GM12878 (cell line): Measurements from ENCODE around the gene ATP2C1. TPM values are rescaled to one million over a fixed set of nuclear protein-coding genes. Genes with fewer than 3 reads are reported as not detected.

ENCODE experiments used
- CEBPB ChIP-seq, 2 experiments: fragments of 150-350 bp in 1 of 2; IDR thresholded peaks; 2 replicates each; pipeline ENCODE4 v1.6.1; 2012 to 2014; ENCODE audit warnings: low read depth in 2 of 2, low read length in 2 of 2, borderline replicate concordance in 1 of 2, inconsistent platforms in 1 of 2
- CREB1 ChIP-seq: IDR thresholded peaks from 2 replicates; pipeline ENCODE4 v1.6.1; 2012; ENCODE audit warnings: low read depth, mild to moderate bottlenecking, inconsistent platforms
- IRF4 ChIP-seq: IDR thresholded peaks from 2 replicates; pipeline ENCODE4 v1.6.1; 2011; ENCODE audit warnings: low read depth, low read length
- KAT2A ChIP-seq: conservative IDR thresholded peaks from 2 replicates; pipeline ENCODE4 v1.6.1; 2011; ENCODE audit warnings: low read depth, low read length; ENCODE audit not compliant: control insufficient read depth
- MEF2A ChIP-seq: IDR thresholded peaks from 2 replicates; pipeline ENCODE4 v1.6.1; 2011; ENCODE audit warnings: low read depth, mild to moderate bottlenecking, low read length, moderate library complexity; ENCODE audit not compliant: insufficient read depth
- MYB ChIP-seq: fragments of 150-350 bp; IDR thresholded peaks from 2 replicates; pipeline ENCODE4 v1.6.1; 2014; ENCODE audit warnings: mild to moderate bottlenecking, low read depth, low read length, borderline replicate concordance
- MYC ChIP-seq: IDR thresholded peaks from 2 replicates; pipeline ENCODE4 v1.6.1; 2011; ENCODE audit warnings: mild to moderate bottlenecking, low read length, moderate library complexity, inconsistent platforms; ENCODE audit not compliant: insufficient read depth, insufficient replicate concordance, insufficient read length, severe bottlenecking
- NFIC ChIP-seq: IDR thresholded peaks from 2 replicates; pipeline ENCODE4 v1.6.1; 2012; ENCODE audit warnings: low read depth, mild to moderate bottlenecking, inconsistent platforms, low read length, moderate library complexity
- NFYA ChIP-seq: IDR thresholded peaks from 2 replicates; pipeline ENCODE4 v1.6.1; 2011; ENCODE audit warnings: low read depth, mild to moderate bottlenecking, low read length, improper control_type of control experiment, borderline replicate concordance
- POLR2AphosphoS5 ChIP-seq: IDR thresholded peaks from 2 replicates; pipeline ENCODE4 v1.6.1; 2011; ENCODE audit warnings: mild to moderate bottlenecking, low read length, inconsistent platforms
- RUNX3 ChIP-seq: IDR thresholded peaks from 2 replicates; pipeline ENCODE4 v1.6.1; 2012; ENCODE audit warnings: low read length, inconsistent platforms
- SIX5 ChIP-seq: IDR thresholded peaks from 2 replicates; pipeline ENCODE4 v1.6.1; 2011; ENCODE audit warnings: mild to moderate bottlenecking, low read depth, low read length, moderate library complexity; ENCODE audit not compliant: severe bottlenecking
- SPI1 ChIP-seq: IDR thresholded peaks from 2 replicates; pipeline ENCODE4 v1.6.1; 2011; ENCODE audit warnings: low read depth, mild to moderate bottlenecking, low read length, moderate library complexity, borderline replicate concordance; ENCODE audit not compliant: insufficient read depth
- SREBF1 ChIP-seq: IDR thresholded peaks from 2 replicates; pipeline ENCODE4 v1.6.1; 2012; ENCODE audit warnings: mild to moderate bottlenecking, low read length
- ZNF622 ChIP-seq: fragments of 450-650 bp; IDR thresholded peaks from 2 replicates; pipeline ENCODE4 v1.6.1; 2017; ENCODE audit warnings: mild to moderate bottlenecking, inconsistent platforms
- polyA plus RNA-seq, 11 experiments: library from polyadenylated mRNA; depleted of rRNA in 4 of 11; unstranded in 6 of 11; stranded (reverse) in 5 of 11; fragments of >200 nt; fragmentation: Nextera tagmentation in 4 of 11; fragmentation: Illumina TruSeq in 1 of 11; extraction: Ambion mirVana in 4 of 11; extraction: Trizol in 1 of 11; gene quantifications; 1 replicate in 1 of 11; 2 replicates in 10 of 11; pipeline versions ENCODE4 v1.2.1 to v1.2.3, GENCODE V29; 2011 to 2016; ENCODE audit warnings: inconsistent platforms in 2 of 11, missing spikeins in 2 of 11, low read depth in 1 of 11
- total RNA-seq, 4 experiments: library from RNA; depleted of rRNA in 3 of 4; stranded (reverse); fragments of >200 nt in 3 of 4; fragmentation: Illumina TruSeq in 1 of 4; extraction: Trizol in 1 of 4; gene quantifications; 2 replicates each; pipeline versions ENCODE4 v1.2.1 to v1.2.3, GENCODE V29; 2013 to 2021
- TF ChIP-seq, protein P1 (sequence below): IDR thresholded peaks from 2 replicates; pipeline ENCODE4 v1.6.1; 2011; ENCODE audit warnings: borderline replicate concordance, low read depth, mild to moderate bottlenecking, moderate library complexity, low read length; ENCODE audit not compliant: insufficient read depth, poor library complexity, severe bottlenecking
- TF ChIP-seq, protein P2 (sequence below): fragments of 450-650 bp; IDR thresholded peaks from 2 replicates; pipeline ENCODE4 v1.6.1; 2018; ENCODE audit warnings: borderline replicate concordance, mild to moderate bottlenecking; ENCODE audit not compliant: partially characterized antibody
- TF ChIP-seq, protein P3 (sequence below): IDR thresholded peaks from 2 replicates; pipeline ENCODE4 v1.6.1; 2011; ENCODE audit warnings: mild to moderate bottlenecking, low read depth, low read length, moderate library complexity; ENCODE audit not compliant: insufficient replicate concordance
- TF ChIP-seq, protein P4 (sequence below): fragments of 450-650 bp; IDR thresholded peaks from 2 replicates; pipeline ENCODE4 v1.6.1; 2017; ENCODE audit warnings: antibody characterized with exemption, mild to moderate bottlenecking, moderate library complexity

ATP2C1 gene
- total and polyA plus RNA-seq, 10 of the 15 experiments (the other 5 are each of a cell fraction or from before 2014, with no cell fraction given) = 20.6 to 116 (median 55.1) TPM

DNA sequence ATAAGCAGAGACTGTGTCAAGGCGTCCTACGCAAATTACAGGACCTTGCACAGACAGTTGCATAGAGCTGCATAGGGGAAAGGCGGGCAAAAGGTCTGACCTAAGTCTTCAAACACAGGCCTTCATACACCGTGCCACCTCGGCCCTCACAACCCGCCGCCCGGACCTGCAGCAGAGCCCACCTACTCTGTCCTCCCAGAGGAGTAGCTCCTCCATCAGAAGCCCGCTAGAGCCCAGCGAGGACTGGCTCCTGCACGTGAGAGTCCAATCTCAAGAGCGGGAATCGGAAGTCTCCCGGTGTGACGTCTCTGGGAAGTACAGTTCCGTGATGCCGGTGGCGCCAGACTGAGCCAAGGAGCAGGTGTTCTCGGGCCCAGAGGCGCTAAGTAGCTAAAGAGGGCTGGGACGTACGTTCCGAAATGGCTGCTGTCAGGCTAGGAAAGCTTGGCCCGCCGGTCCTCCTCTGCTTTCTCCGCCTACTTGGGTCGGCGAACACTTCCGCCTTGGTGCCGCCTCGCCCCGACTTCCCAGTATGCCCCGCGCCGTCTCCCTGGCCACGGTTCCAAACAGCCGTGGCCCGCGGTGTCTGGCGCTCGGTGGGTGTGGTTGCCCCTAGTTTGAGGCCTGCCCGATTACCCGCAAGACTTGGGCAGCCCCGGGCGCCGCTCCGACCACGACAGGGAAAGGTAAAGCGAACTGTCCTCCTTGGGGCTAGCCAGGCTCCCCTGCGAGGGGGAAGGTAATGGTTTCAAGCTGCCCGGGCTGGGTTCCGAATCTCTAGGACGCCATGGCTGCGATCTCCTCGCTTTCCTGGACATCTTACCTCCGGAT is 132.7 kb downstream of the ATP2C1 start, which contains the start of the genes ASTE1 and NEK11 (continued):
- TF ChIP-seq, protein P1, sequence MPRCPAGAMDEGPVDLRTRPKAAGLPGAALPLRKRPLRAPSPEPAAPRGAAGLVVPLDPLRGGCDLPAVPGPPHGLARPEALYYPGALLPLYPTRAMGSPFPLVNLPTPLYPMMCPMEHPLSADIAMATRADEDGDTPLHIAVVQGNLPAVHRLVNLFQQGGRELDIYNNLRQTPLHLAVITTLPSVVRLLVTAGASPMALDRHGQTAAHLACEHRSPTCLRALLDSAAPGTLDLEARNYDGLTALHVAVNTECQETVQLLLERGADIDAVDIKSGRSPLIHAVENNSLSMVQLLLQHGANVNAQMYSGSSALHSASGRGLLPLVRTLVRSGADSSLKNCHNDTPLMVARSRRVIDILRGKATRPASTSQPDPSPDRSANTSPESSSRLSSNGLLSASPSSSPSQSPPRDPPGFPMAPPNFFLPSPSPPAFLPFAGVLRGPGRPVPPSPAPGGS = no peak
- TF ChIP-seq CREB1 = 0 out of 2 replicates have a peak, but pooled peaks have one; percentile 41
- no peak for TF ChIP-seq MYC
- no peak for TF ChIP-seq KAT2A
- peak; percentile 27; the same call in 1 of the 2 replicates for TF ChIP-seq RUNX3
- no peak for TF ChIP-seq MEF2A
- TF ChIP-seq, protein P2, sequence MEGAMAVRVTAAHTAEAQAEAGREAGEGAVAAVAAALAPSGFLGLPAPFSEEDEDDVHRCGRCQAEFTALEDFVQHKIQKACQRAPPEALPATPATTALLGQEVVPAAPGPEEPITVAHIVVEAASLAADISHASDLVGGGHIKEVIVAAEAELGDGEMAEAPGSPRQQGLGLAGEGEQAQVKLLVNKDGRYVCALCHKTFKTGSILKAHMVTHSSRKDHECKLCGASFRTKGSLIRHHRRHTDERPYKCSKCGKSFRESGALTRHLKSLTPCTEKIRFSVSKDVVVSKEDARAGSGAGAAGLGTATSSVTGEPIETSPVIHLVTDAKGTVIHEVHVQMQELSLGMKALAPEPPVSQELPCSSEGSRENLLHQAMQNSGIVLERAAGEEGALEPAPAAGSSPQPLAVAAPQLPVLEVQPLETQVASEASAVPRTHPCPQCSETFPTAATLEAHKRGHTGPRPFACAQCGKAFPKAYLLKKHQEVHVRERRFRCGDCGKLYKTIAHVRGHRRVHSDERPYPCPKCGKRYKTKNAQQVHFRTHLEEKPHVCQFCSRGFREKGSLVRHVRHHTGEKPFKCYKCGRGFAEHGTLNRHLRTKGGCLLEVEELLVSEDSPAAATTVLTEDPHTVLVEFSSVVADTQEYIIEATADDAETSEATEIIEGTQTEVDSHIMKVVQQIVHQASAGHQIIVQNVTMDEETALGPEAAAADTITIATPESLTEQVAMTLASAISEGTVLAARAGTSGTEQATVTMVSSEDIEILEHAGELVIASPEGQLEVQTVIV = peak; percentile 48
- TF ChIP-seq SIX5 = peak; percentile 76
- TF ChIP-seq SPI1 = peak; percentile 52; the same call in 1 of the 2 replicates
- TF ChIP-seq IRF4 = 0 out of 2 replicates have a peak, but pooled peaks have one; percentile 9
- no peak for TF ChIP-seq NFIC
- TF ChIP-seq CEBPB (IDR thresholded peaks at IDR 0.05; ENCODE audit: borderline replicate concordance in 1 of 2, low read depth in 2 of 2, low read length in 2 of 2) = no peak
- no peak for TF ChIP-seq SREBF1
- TF ChIP-seq, protein P3, sequence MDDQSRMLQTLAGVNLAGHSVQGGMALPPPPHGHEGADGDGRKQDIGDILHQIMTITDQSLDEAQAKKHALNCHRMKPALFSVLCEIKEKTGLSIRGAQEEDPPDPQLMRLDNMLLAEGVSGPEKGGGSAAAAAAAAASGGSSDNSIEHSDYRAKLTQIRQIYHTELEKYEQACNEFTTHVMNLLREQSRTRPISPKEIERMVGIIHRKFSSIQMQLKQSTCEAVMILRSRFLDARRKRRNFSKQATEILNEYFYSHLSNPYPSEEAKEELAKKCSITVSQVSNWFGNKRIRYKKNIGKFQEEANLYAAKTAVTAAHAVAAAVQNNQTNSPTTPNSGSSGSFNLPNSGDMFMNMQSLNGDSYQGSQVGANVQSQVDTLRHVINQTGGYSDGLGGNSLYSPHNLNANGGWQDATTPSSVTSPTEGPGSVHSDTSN = no peak
- TF ChIP-seq, protein P4, sequence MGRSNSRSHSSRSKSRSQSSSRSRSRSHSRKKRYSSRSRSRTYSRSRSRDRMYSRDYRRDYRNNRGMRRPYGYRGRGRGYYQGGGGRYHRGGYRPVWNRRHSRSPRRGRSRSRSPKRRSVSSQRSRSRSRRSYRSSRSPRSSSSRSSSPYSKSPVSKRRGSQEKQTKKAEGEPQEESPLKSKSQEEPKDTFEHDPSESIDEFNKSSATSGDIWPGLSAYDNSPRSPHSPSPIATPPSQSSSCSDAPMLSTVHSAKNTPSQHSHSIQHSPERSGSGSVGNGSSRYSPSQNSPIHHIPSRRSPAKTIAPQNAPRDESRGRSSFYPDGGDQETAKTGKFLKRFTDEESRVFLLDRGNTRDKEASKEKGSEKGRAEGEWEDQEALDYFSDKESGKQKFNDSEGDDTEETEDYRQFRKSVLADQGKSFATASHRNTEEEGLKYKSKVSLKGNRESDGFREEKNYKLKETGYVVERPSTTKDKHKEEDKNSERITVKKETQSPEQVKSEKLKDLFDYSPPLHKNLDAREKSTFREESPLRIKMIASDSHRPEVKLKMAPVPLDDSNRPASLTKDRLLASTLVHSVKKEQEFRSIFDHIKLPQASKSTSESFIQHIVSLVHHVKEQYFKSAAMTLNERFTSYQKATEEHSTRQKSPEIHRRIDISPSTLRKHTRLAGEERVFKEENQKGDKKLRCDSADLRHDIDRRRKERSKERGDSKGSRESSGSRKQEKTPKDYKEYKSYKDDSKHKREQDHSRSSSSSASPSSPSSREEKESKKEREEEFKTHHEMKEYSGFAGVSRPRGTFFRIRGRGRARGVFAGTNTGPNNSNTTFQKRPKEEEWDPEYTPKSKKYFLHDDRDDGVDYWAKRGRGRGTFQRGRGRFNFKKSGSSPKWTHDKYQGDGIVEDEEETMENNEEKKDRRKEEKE = no peak
- no peak for TF ChIP-seq ZNF622
- TF ChIP-seq POLR2AphosphoS5 = peak; percentile 97
- no peak for TF ChIP-seq NFYA
- TF ChIP-seq MYB = no peak
